Measurements from ENCODE around the gene MGAT4A.

MGAT4A gene

GRCh38 chr2:98664323-98664722 is 66.6 kb downstream of the MGAT4A start:
- peak in 1 of 2 donors; percentile 24 for DNase-seq (ENCODE audit: extremely low read depth in 1 of 2, low read depth in 1 of 2)

GRCh38 chr2:98663511-98664090 is 67.3 kb downstream of the MGAT4A start:
- DNase-seq (ENCODE audit: extremely low read depth in 1 of 2, low read depth in 1 of 2): no peak

DNA sequence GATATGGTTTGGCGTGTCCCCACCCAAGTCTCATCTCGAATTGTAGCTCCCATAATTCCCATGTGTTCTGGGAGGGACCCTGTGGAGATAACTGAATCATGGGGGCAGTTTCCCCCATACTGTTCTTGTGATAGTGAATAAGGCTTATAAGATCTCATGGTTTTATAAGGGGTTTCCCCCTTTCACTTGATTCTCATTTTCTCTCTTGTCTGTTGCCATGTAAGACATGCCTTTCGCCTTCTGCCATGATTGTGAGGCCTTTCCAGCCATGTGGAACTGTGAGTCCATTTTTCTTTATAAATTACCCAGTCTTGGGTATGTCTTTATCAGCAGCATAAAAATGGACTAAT is 71.5 kb downstream of the MGAT4A start:
- DNase-seq (ENCODE audit: extremely low read depth in 1 of 2, low read depth in 1 of 2): peak in 1 of 2 donors; percentile 14

DNA sequence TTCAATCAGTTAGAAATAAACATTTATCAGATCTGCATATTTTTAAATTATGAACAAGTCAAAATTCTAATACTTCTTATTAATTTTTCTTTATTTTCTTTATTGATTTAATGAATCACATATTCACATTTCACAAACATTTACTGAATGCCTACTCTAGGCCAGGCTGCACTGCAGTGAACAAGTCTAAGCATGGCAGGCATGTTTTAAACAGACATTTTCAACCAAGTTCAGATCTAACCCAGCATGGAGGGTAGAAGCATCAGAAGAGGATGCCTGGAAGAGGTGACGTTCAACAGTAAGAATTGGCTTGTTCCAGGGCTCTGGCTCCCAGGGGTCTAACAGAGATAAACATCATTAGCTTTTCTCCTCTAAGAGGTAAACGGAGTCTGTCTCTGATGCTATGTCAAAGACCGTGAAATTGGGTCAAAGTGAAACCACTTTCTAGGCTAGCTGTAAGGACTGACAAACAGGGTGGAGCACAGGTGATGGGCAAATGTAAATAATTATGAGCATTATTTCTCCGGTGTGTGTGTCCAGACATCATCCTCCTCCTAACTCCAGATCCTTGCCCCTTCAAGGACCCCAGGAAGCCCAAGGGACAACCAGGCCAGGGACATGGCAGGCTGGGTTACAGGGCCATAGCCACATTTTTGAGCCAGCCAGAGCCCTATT is 72.0 kb downstream of the MGAT4A start:
- no peak for DNase-seq (ENCODE audit: extremely low read depth in 1 of 2, low read depth in 1 of 2)

DNA sequence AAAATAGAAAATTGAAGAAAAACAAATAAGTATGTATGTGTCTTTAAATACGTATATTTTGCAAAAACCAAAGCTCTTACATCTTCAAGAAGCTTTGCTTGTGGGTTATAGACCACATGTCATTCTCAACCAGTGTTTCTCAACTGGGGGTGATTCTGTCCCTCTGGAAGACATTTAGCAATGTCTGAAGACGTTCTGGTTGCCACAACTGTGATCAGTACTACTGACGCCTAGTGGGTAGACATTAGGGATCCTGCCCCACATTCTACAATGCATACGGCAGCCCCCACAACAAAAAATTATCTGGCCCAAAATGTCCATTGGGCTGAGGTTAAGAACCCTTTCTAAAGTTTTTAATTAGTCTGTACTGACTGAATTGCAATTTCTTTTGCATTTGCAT is 74.1 kb downstream of the MGAT4A start:
- no peak for DNase-seq (ENCODE audit: extremely low read depth in 1 of 2, low read depth in 1 of 2)

DNA sequence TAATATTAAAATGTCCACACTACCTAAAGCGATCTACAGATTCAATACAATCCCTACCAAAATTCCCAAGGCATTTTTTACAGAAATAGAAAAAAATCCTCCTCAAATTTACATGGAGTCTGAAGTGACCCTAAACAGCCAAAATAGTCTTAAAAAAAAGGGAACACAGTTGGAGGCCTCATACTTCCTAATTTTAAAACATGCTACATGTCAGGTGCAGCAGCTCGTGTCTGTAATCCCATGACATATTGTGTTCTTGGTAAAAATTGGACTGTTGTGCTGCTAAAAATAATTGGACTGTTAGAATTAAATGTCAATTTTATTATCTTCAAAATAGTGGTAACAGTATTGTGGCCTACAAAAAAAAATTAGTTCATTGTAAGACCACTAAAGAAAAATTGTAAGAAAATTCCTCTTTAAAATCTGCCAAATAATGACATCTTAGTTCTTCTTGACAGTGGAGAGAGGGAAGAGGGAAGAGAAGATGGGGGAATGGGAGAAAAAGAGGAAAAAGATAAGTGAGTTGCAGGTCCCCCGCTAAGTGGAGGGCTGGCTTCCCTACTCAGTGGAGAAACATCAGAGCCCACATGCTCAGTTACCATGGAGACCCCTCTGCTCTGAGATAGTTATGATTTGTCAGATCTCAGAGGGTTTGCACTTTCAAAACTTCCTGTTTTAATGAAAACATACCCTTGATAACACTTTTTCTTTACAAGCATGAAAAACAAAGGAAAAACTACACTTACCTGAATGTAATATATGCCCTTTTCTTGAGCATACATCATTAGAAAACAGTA is 76.0 kb downstream of the MGAT4A start:
- DNase-seq (ENCODE audit: extremely low read depth in 1 of 2, low read depth in 1 of 2): no peak

GRCh38 chr2:98650998-98651397 is 79.9 kb downstream of the MGAT4A start:
- no peak for DNase-seq (ENCODE audit: extremely low read depth in 1 of 2, low read depth in 1 of 2)

GRCh38 chr2:98649992-98650375 is 80.9 kb downstream of the MGAT4A start:
- DNase-seq (ENCODE audit: extremely low read depth in 1 of 2, low read depth in 1 of 2): no peak

DNA sequence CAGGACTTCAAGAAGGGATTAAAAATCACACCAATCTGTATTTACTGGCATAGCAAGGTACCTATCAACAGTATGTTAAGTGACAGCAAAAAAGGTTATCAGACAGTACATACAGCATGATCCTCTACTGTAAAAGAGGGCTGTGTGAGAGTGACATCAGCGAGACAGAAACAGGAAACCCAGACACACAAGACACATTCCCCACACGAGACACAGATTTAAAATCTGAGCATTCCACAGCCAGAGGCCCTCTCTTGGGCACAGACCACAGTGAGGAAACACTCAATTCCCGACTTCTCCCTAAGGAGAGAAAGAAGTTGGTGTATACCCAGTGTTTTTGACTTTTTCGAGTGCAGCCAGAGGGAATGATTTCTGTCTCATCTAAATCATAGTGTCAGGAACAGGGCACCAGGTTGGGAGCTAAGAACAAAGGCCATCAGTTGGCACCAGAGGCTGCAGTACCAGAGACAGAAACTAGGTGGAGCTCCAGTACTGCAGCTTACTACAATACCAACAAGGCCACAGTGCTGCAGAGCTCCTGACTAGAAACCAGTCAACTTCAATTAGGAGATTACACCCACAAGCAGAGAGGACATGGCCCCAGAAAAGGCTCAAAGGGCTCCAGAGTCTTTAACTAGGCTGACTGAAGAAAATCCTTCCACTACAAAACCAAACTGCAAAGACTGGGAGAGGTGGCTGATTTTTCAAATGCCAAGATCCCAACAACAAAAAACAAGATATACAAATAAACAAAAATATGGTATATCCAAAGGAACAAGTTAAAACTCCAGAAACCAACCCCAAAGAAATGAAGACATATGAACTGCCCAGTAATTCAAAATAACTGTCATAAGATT is 81.6 kb downstream of the MGAT4A start:
- DNase-seq (ENCODE audit: extremely low read depth in 1 of 2, low read depth in 1 of 2): peak in 1 of 2 donors; percentile 66

DNA sequence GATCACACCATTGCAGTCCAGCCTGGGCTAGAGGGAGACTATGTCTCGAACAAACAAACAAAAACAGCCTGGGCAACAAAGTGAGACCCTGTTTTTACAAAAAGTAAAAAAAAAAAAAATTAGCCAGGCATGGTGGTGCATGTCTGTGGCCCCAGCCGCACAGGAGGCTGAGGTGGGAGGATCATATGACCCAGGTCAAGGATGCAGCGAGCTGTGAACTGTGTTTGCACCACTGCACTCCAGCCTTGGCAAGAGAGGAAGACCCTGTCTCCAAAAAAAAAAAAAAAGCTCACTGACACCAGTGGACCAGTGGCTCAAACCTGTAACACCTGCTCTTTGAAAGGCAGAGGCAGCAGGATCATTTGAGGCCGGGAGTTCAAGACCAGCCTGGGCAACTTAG is 82.5 kb downstream of the MGAT4A start:
- DNase-seq (ENCODE audit: extremely low read depth in 1 of 2, low read depth in 1 of 2): no peak

- no peak for DNase-seq (ENCODE audit: extremely low read depth in 1 of 2, low read depth in 1 of 2)
Observed at GRCh38 chr2:98647636-98648035, 83.3 kb downstream of the MGAT4A start.

GRCh38 chr2:98643496-98644100 is 87.3 kb downstream of the MGAT4A start:
- no peak for DNase-seq (ENCODE audit: extremely low read depth in 1 of 2, low read depth in 1 of 2)

- DNase-seq (ENCODE audit: extremely low read depth in 1 of 2, low read depth in 1 of 2): peak in 1 of 2 donors; percentile 48
Observed at GRCh38 chr2:98637401-98638147, 93.4 kb downstream of the MGAT4A start.

DNA sequence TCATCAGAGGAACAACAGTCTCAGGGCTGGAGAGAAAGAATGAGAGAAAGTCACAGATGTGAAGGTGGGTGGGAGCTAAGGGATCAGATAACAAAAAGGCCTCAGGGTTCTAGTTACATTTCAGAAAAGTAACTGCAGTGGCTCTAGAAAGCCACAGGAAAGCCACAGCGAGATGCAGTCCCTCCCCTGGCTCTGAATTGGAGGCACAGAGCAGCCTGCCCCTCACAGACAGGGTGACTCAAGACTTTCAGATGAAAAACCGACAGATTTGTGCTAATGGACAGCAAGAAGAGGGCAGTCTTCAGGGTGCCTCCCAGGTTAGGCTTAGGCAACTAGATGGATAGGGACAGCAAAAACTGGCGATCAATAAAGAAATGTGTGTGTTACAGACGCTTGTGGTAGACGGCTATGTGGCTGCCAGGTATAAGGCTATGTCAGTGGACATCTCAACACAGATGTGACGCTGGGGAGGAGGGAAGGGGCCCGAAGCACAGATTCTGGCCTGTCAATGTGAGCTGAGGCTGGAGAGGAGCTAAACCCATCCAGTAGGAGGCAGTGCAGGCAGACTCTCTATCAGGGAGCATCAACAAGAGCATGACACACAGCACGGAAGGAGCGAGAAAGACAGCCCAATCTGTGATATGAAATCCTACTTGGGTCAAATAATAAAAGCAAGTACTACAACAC is 96.4 kb downstream of the MGAT4A start:
- DNase-seq (ENCODE audit: extremely low read depth in 1 of 2, low read depth in 1 of 2): peak in 1 of 2 donors; percentile 47

DNA sequence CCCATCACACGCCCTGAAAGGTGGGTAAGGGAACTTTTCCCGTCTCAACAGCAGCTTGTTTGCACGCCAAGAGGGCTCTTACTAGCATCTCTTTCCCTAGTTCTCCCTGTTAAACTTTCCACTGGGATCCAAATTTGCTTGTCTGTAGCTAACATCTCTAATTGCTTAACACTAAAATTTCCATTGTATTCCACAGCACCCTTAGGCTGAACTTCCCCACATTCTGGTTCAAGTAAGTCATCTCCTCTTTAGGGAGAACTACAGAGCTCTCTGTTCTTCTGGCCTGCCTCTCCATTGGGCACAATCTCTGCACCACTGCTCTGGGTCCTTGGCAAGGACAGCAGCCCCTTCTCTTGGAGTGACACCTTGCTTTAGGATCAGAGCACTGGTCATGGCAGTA is 98.6 kb downstream of the MGAT4A start:
- no peak for DNase-seq (ENCODE audit: extremely low read depth in 1 of 2, low read depth in 1 of 2)

- no peak for DNase-seq (ENCODE audit: extremely low read depth in 1 of 2, low read depth in 1 of 2)
Observed at GRCh38 chr2:98623657-98624056, 107.3 kb downstream of the MGAT4A start.

DNA sequence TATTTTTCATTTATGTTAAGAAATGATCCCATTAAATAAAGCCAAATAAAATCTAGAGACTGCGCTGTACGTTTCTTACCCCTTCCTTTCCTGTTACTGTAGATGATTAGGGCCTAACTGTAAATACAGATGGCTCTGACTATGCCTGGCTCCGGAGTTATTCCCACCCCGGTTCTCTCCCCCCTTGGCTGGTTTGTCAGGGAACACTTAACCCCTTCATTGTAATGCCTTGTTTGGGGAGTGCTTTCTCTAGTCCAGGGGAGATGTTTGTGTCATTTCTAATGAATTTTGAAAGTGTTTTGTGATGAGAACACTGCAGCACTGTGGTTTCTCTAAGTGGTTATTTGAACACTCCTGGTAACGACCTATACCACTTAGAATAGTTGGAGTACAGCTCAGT is 113.8 kb downstream of the MGAT4A start:
- no peak for DNase-seq (ENCODE audit: extremely low read depth in 1 of 2, low read depth in 1 of 2)

GRCh38 chr2:98615481-98615880 is 115.5 kb downstream of the MGAT4A start:
- DNase-seq (ENCODE audit: extremely low read depth in 1 of 2, low read depth in 1 of 2): no peak

- DNase-seq (ENCODE audit: extremely low read depth in 1 of 2, low read depth in 1 of 2): no peak
Observed at GRCh38 chr2:98614024-98614739, 116.8 kb downstream of the MGAT4A start.
